Measurements from ENCODE around the gene SLC22A23.

- TF ChIP-seq, protein P1, sequence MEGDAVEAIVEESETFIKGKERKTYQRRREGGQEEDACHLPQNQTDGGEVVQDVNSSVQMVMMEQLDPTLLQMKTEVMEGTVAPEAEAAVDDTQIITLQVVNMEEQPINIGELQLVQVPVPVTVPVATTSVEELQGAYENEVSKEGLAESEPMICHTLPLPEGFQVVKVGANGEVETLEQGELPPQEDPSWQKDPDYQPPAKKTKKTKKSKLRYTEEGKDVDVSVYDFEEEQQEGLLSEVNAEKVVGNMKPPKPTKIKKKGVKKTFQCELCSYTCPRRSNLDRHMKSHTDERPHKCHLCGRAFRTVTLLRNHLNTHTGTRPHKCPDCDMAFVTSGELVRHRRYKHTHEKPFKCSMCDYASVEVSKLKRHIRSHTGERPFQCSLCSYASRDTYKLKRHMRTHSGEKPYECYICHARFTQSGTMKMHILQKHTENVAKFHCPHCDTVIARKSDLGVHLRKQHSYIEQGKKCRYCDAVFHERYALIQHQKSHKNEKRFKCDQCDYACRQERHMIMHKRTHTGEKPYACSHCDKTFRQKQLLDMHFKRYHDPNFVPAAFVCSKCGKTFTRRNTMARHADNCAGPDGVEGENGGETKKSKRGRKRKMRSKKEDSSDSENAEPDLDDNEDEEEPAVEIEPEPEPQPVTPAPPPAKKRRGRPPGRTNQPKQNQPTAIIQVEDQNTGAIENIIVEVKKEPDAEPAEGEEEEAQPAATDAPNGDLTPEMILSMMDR (IDR thresholded peaks at IDR 0.05), result no peak
- TF ChIP-seq POLR2A (IDR thresholded peaks at IDR 0.05), result no peak
Measured at GRCh38 chr6:3277251-3277650, 179.6 kb downstream of the SLC22A23 start.

Data from adrenal gland (tissue), 5 donors.